ENCODE results near the gene MBD3L2B.

MBD3L2B gene

GRCh38 chr19:6987850-6988249, 33.4 kb downstream of the MBD3L2B start:
- Histone ChIP-seq H3K27ac (ENCODE audit: low read depth, low read length) (no peak overlapping the region), H2BK120ac (ENCODE audit: low read depth, low read length) (no peak overlapping the region), H4K5ac (ENCODE audit: low read length) (no peak overlapping the region), H3K79me2 (ENCODE audit: control insufficient read depth, insufficient read depth, low read length) (no peaks in the 10 kb centered on the region), H3K4me2 (ENCODE audit: low read length) (no peak overlapping the region), H3K4ac (ENCODE audit: low read depth, low read length) (no peak overlapping the region), H3K27me3 (ENCODE audit: insufficient read depth, low read length, poor library complexity) (no peaks in the 10 kb centered on the region), H3K9ac (ENCODE audit: low read length) (no peak overlapping the region), H2BK5ac (ENCODE audit: low read length) (no peak overlapping the region), H3K18ac (ENCODE audit: low read length) (no peak overlapping the region), H2AK5ac (ENCODE audit: low read length) (no peak overlapping the region), H3K56ac (ENCODE audit: low read length) (no peak overlapping the region), H3K4me3 (ENCODE audit: low read length) (no peak overlapping the region), H4K8ac (ENCODE audit: low read depth, low read length) (no peak overlapping the region), H2BK15ac (replicated peaks; ENCODE audit: low read depth) (no peak overlapping the region), H3K79me1 (ENCODE audit: low read length) (no peaks in the 10 kb centered on the region), H3K4me1 (ENCODE audit: control insufficient read depth, low read depth, low read length) (no peaks in the 10 kb centered on the region), H3K23ac (ENCODE audit: low read length) (no peak overlapping the region), H3K36me3 (ENCODE audit: control insufficient read depth, insufficient read depth, low read length) (no peaks in the 10 kb centered on the region)
- DNase-seq = no peak
- WGBS (ENCODE audit: extremely low coverage, insufficient coverage, low lambda C conversion rate) = no CpG with 5 or more reads among the region's 4 CpGs

GRCh38 chr19:6983448-6983847, 37.8 kb downstream of the MBD3L2B start:
- Histone ChIP-seq H3K4me2 (ENCODE audit: low read length) (no peak overlapping the region), H3K18ac (ENCODE audit: low read length) (no peak overlapping the region), H3K27me3 (ENCODE audit: insufficient read depth, low read length, poor library complexity) (no peaks in the 10 kb centered on the region), H2BK5ac (ENCODE audit: low read length) (no peak overlapping the region), H3K9ac (ENCODE audit: low read length) (no peak overlapping the region), H3K27ac (ENCODE audit: low read depth, low read length) (no peak overlapping the region), H3K23ac (ENCODE audit: low read length) (no peak overlapping the region), H4K5ac (ENCODE audit: low read length) (no peak overlapping the region), H3K4me3 (ENCODE audit: low read length) (no peak overlapping the region), H3K79me2 (ENCODE audit: control insufficient read depth, insufficient read depth, low read length) (no peaks in the 10 kb centered on the region), H3K79me1 (ENCODE audit: low read length) (no peaks in the 10 kb centered on the region), H3K36me3 (ENCODE audit: control insufficient read depth, insufficient read depth, low read length) (no peaks in the 10 kb centered on the region), H4K8ac (ENCODE audit: low read depth, low read length) (no peak overlapping the region), H3K4me1 (ENCODE audit: control insufficient read depth, low read depth, low read length) (no peaks in the 10 kb centered on the region), H3K4ac (ENCODE audit: low read depth, low read length) (no peak overlapping the region), H2BK120ac (ENCODE audit: low read depth, low read length) (no peak overlapping the region), H2AK5ac (ENCODE audit: low read length) (no peak overlapping the region), H2BK15ac (replicated peaks; ENCODE audit: low read depth) (no peak overlapping the region), H3K56ac (ENCODE audit: low read length) (no peak overlapping the region)
- DNase-seq = no peak

- Histone ChIP-seq H3K56ac (ENCODE audit: low read length) (no peak overlapping the region), H2AK5ac (ENCODE audit: low read length) (no peak overlapping the region), H4K8ac (ENCODE audit: low read depth, low read length) (no peak overlapping the region), H3K36me3 (ENCODE audit: control insufficient read depth, insufficient read depth, low read length) (no peaks in the 10 kb centered on the region), H4K5ac (ENCODE audit: low read length) (no peak overlapping the region), H3K79me2 (ENCODE audit: control insufficient read depth, insufficient read depth, low read length) (no peaks in the 10 kb centered on the region), H3K4ac (ENCODE audit: low read depth, low read length) (no peak overlapping the region), H3K27me3 (ENCODE audit: insufficient read depth, low read length, poor library complexity) (no peaks in the 10 kb centered on the region), H3K79me1 (ENCODE audit: low read length) (no peaks in the 10 kb centered on the region), H3K4me1 (ENCODE audit: control insufficient read depth, low read depth, low read length) (no peaks in the 10 kb centered on the region), H2BK120ac (ENCODE audit: low read depth, low read length) (no peak overlapping the region), H3K27ac (ENCODE audit: low read depth, low read length) (no peak overlapping the region), H3K23ac (ENCODE audit: low read length) (no peak overlapping the region), H3K18ac (ENCODE audit: low read length) (no peak overlapping the region), H3K4me3 (ENCODE audit: low read length) (no peak overlapping the region), H2BK5ac (ENCODE audit: low read length) (no peak overlapping the region), H2BK15ac (replicated peaks; ENCODE audit: low read depth) (no peak overlapping the region), H3K9ac (ENCODE audit: low read length) (no peak overlapping the region), H3K4me2 (ENCODE audit: low read length) (no peak overlapping the region)
- WGBS (ENCODE audit: extremely low coverage, insufficient coverage, low lambda C conversion rate) = no CpG with 5 or more reads among the region's 3 CpGs
- no peak for DNase-seq
Measured at GRCh38 chr19:6979399-6979798, 41.8 kb downstream of the MBD3L2B start.

GRCh38 chr19:6976197-6976596, 45.0 kb downstream of the MBD3L2B start:
- no peak overlapping the region for H3K27ac ChIP-seq (ENCODE audit: low read depth, low read length)
- H3K27me3 ChIP-seq (ENCODE audit: insufficient read depth, low read length, poor library complexity) = no peaks in the 10 kb centered on the region
- no peak overlapping the region for H2BK5ac ChIP-seq (ENCODE audit: low read length)
- no peaks in the 10 kb centered on the region for H3K36me3 ChIP-seq (ENCODE audit: control insufficient read depth, insufficient read depth, low read length)
- H3K4me3 ChIP-seq (ENCODE audit: low read length) = no peak overlapping the region
- H2AK5ac ChIP-seq (ENCODE audit: low read length) = no peak overlapping the region
- H3K56ac ChIP-seq (ENCODE audit: low read length) = no peak overlapping the region
- no peak overlapping the region for H3K23ac ChIP-seq (ENCODE audit: low read length)
- H3K79me2 ChIP-seq (ENCODE audit: control insufficient read depth, insufficient read depth, low read length) = no peaks in the 10 kb centered on the region
- no peak overlapping the region for H4K5ac ChIP-seq (ENCODE audit: low read length)
- H3K4me2 ChIP-seq (ENCODE audit: low read length) = no peak overlapping the region
- no peak overlapping the region for H3K18ac ChIP-seq (ENCODE audit: low read length)
- no peak overlapping the region for H4K8ac ChIP-seq (ENCODE audit: low read depth, low read length)
- H2BK120ac ChIP-seq (ENCODE audit: low read depth, low read length) = no peak overlapping the region
- no peak for DNase-seq
- no peaks in the 10 kb centered on the region for H3K79me1 ChIP-seq (ENCODE audit: low read length)
- H3K9ac ChIP-seq (ENCODE audit: low read length) = no peak overlapping the region
- H3K4ac ChIP-seq (ENCODE audit: low read depth, low read length) = no peak overlapping the region
- no peaks in the 10 kb centered on the region for H3K4me1 ChIP-seq (ENCODE audit: control insufficient read depth, low read depth, low read length)
- H2BK15ac ChIP-seq (replicated peaks; ENCODE audit: low read depth) = no peak overlapping the region
- no CpG with 5 or more reads among the region's 5 CpGs for WGBS (ENCODE audit: extremely low coverage, insufficient coverage, low lambda C conversion rate)

- Histone ChIP-seq H3K23ac (ENCODE audit: low read length) (no peak overlapping the region), H2BK120ac (ENCODE audit: low read depth, low read length) (no peak overlapping the region), H3K36me3 (ENCODE audit: control insufficient read depth, insufficient read depth, low read length) (no peaks in the 10 kb centered on the region), H3K56ac (ENCODE audit: low read length) (no peak overlapping the region), H3K27ac (ENCODE audit: low read depth, low read length) (no peak overlapping the region), H3K79me1 (ENCODE audit: low read length) (no peaks in the 10 kb centered on the region), H3K27me3 (ENCODE audit: insufficient read depth, low read length, poor library complexity) (no peaks in the 10 kb centered on the region), H3K4me2 (ENCODE audit: low read length) (no peak overlapping the region), H3K4me3 (ENCODE audit: low read length) (no peak overlapping the region), H3K79me2 (ENCODE audit: control insufficient read depth, insufficient read depth, low read length) (no peaks in the 10 kb centered on the region), H3K4ac (ENCODE audit: low read depth, low read length) (no peak overlapping the region), H2BK5ac (ENCODE audit: low read length) (no peak overlapping the region), H4K5ac (ENCODE audit: low read length) (no peak overlapping the region), H2BK15ac (replicated peaks; ENCODE audit: low read depth) (no peak overlapping the region), H3K9ac (ENCODE audit: low read length) (no peak overlapping the region), H3K4me1 (ENCODE audit: control insufficient read depth, low read depth, low read length) (no peaks in the 10 kb centered on the region), H3K18ac (ENCODE audit: low read length) (no peak overlapping the region), H4K8ac (ENCODE audit: low read depth, low read length) (no peak overlapping the region), H2AK5ac (ENCODE audit: low read length) (no peak overlapping the region)
- DNase-seq = no peak
- no CpG with 5 or more reads among the region's 1 CpG for WGBS (ENCODE audit: extremely low coverage, insufficient coverage, low lambda C conversion rate)
Measured at GRCh38 chr19:6971366-6971765, 49.9 kb downstream of the MBD3L2B start.

GRCh38 chr19:6970443-6970842, 50.8 kb downstream of the MBD3L2B start:
- Histone ChIP-seq H3K18ac (ENCODE audit: low read length) (no peak overlapping the region), H3K79me1 (ENCODE audit: low read length) (no peaks in the 10 kb centered on the region), H3K23ac (ENCODE audit: low read length) (no peak overlapping the region), H2BK120ac (ENCODE audit: low read depth, low read length) (no peak overlapping the region), H2BK5ac (ENCODE audit: low read length) (no peak overlapping the region), H2BK15ac (replicated peaks; ENCODE audit: low read depth) (no peak overlapping the region), H3K27me3 (ENCODE audit: insufficient read depth, low read length, poor library complexity) (no peaks in the 10 kb centered on the region), H3K4me1 (ENCODE audit: control insufficient read depth, low read depth, low read length) (no peaks in the 10 kb centered on the region), H3K56ac (ENCODE audit: low read length) (no peak overlapping the region), H2AK5ac (ENCODE audit: low read length) (no peak overlapping the region), H3K27ac (ENCODE audit: low read depth, low read length) (no peak overlapping the region), H3K36me3 (ENCODE audit: control insufficient read depth, insufficient read depth, low read length) (no peaks in the 10 kb centered on the region), H3K79me2 (ENCODE audit: control insufficient read depth, insufficient read depth, low read length) (no peaks in the 10 kb centered on the region), H3K4me2 (ENCODE audit: low read length) (no peak overlapping the region), H3K9ac (ENCODE audit: low read length) (no peak overlapping the region), H4K8ac (ENCODE audit: low read depth, low read length) (no peak overlapping the region), H4K5ac (ENCODE audit: low read length) (no peak overlapping the region), H3K4me3 (ENCODE audit: low read length) (peak overlapping the region; percentile 13), H3K4ac (ENCODE audit: low read depth, low read length) (no peak overlapping the region)
- no peak for DNase-seq
- WGBS (ENCODE audit: extremely low coverage, insufficient coverage, low lambda C conversion rate) = no CpG with 5 or more reads among the region's 5 CpGs

Measured in mesendoderm (in vitro differentiated cells).